Stimulated activated CD8-positive, alpha-beta memory T cell treated with anti-CD3 and anti-CD28 coated beads, Interleukin-12 subunit alpha, Interleukin-12 subunit beta, amount 100 ng/mL, for 1 hour (primary cell): Measurements from ENCODE around the gene PLD5.
"Not testable (repeated sequence)": the region's sequence is repeated elsewhere in the genome, so short reads cannot be mapped to it uniquely, and the experiment has no call there.

Experiments
- DNase-seq: peaks from one replicate; pipeline ENCODE4 v3.0.0-alpha.2; 2020; ENCODE audit warnings: low read depth

Gene PLD5

GRCh38 chr1:242058582-242058981, 465.9 kb downstream of the PLD5 start:
- DNase-seq = not testable (repeated sequence)

- DNase-seq = not testable (repeated sequence)
Observed at GRCh38 chr1:242058181-242058580, 466.3 kb downstream of the PLD5 start.

- DNase-seq = no peak
Observed at GRCh38 chr1:242057745-242058115, 466.8 kb downstream of the PLD5 start.

- no peak for DNase-seq
Observed at GRCh38 chr1:242056988-242057744, 467.3 kb downstream of the PLD5 start.

- DNase-seq = no peak
Observed at GRCh38 chr1:242055749-242056320, 468.7 kb downstream of the PLD5 start.

GRCh38 chr1:242043165-242043564, 481.3 kb downstream of the PLD5 start:
- DNase-seq = no peak

- DNase-seq = no peak
Observed at GRCh38 chr1:242034392-242034791, 490.1 kb downstream of the PLD5 start.

GRCh38 chr1:242033447-242033846, 491.1 kb downstream of the PLD5 start:
- DNase-seq = no peak
